Smooth muscle cell of the brain vasculature (primary cell): ENCODE measurements around the gene ATP12A.
A peak's percentile ranks its signal among the peaks of the same experiment; 100 is the strongest.

Experiments
- DNase-seq: peaks from one replicate; pipeline ENCODE4 v3.0.0-alpha.2; 2012; ENCODE audit warnings: low read depth, low spot score

The ATP12A gene

GRCh38 chr13:24663089-24663395, 17.2 kb upstream of the ATP12A start:
- no peak for DNase-seq

DNA sequence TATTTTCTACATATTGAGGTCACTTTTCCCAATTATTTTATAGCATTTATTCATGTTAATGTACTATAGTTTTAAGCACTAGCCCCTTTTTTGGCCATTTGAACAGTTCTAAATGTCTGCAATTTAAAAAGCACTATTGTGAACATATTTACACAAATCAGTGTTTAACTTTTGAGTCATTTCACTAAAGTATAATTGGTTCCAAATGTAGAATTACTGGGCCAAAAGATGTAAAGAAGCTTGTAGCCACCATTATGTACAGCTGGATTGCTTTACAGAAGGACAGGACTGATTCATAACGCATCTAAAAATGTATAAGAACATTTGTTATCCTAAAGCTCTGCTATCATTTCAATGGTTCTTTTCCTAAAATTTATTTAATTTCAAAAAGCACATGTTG, 16.6 kb upstream of the ATP12A start:
- no peak for DNase-seq

- no peak for DNase-seq
Observed at GRCh38 chr13:24664726-24665409, 15.3 kb upstream of the ATP12A start.

GRCh38 chr13:24668511-24668910, 11.7 kb upstream of the ATP12A start:
- DNase-seq = no peak

DNA sequence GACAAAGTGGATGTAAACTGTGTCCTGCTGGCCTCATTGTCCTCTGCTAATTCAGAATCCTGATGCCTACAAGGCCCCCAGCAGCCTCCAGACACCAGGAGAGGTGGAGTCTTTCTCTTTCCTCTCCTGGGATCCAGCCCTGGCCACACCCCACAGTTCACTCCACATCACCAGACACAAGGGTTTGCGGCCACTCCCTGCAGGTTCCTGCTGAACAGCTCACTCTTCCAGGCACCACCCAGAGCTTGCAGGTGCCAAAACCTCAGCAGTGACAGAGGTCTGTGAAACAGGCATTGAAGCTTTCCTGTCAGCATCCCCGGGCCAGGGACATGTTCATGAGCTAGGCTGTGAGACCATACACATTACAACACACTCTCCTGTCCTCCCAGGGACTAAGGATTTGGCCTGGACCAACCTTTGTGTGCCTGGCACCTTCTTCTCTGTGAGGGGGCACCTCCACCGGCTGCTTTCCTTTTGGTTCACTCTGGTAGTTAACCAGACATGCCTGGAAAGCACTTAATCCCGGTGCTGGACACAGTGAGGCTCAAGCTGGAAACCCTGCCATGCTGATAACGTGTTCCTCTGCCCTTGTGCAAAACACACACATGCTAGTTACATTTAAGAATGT, 11.1 kb upstream of the ATP12A start:
- DNase-seq = no peak

DNA sequence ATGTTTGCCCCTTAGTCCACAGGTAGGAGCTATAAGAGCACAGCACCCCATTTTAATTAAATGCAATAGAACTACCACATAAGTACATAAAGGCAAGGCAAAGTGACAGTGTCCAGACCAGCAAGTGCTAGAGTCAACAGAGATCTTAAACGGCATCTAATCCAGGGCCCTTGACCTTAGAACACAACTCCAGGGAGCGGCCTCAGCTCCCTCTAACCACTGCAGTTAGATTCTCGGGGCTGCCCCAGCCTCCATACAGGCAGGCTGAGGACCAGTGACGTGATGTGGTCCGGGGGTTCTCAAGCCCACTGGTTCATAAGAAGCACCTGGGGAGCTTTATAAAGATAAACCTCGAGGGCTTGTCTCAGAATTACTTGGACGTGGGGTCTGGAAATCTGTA, 10.0 kb upstream of the ATP12A start:
- DNase-seq = no peak

DNA sequence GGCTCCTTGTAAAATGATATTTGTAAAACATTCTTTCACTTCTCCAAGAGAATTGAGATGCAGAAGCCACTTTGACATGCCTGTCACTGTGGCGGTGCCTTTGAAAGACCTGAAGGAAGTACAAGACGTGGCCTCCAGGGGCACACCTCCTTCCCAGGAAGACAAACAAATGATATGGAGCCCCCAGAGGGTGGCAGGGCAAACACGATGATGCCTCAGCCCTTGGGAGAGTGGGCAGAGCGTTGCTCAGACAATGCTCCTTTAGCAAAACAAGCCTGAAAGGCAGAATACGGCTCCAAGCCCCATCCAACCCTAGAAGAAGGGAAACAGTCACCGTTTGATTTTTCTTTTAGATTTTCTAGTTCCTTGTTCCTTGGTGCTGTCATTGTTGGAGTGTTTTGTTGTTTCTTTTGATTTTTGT, 9.2 kb upstream of the ATP12A start:
- no peak for DNase-seq

GRCh38 chr13:24671386-24672113, 8.7 kb upstream of the ATP12A start:
- DNase-seq = peak; percentile 35

GRCh38 chr13:24672141-24673132, 7.8 kb upstream of the ATP12A start:
- no peak for DNase-seq

- DNase-seq = no peak
Observed at GRCh38 chr13:24675806-24676570, 4.2 kb upstream of the ATP12A start.

GRCh38 chr13:24678151-24678550, 2.1 kb upstream of the ATP12A start:
- DNase-seq = no peak

DNA sequence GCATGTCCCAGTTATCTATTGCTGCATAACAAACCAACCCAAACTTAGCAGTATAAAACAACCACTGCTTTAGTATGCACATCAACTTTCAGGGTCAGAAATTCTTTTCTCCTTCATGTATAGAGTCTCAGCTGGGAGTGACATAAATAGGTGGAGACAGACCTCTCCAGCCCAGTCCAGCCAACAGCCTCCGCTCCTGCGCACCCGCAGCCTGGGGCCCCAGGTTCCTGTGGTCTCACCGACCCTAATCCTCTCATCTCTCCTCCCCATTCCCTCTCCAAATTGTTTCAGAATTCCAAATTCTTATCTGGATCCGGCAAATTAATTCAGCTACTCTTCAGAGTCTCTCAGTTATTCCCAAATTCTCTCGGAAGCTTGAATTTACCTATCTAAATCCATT, 522 bp upstream of the ATP12A start:
- DNase-seq = no peak

- DNase-seq = no peak
Observed at GRCh38 chr13:24680921-24681604, 855 bp downstream of the ATP12A start.

DNA sequence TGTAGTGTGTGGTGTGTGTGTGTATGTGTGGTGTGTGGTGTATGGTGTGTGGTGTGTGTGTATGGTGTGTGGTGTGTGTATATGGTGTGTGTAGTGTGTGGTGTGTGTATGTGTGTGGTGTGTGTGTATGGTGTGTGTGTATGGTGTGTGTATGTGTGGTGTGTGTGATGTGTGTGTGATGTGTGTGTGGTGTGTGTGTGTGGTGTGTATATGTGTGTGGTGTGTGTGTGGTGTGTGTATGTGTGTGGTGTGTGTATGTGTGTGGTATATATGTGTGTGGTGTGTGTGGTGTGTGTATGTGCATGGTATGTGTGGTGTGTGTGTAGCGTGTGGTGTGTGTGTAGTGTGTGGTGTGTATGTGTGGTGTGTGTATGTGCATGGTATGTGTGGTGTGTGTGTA, 1.7 kb downstream of the ATP12A start:
- no peak for DNase-seq

GRCh38 chr13:24682353-24682752, 2.1 kb downstream of the ATP12A start:
- no peak for DNase-seq

GRCh38 chr13:24683351-24683750, 3.1 kb downstream of the ATP12A start:
- DNase-seq = no peak

DNA sequence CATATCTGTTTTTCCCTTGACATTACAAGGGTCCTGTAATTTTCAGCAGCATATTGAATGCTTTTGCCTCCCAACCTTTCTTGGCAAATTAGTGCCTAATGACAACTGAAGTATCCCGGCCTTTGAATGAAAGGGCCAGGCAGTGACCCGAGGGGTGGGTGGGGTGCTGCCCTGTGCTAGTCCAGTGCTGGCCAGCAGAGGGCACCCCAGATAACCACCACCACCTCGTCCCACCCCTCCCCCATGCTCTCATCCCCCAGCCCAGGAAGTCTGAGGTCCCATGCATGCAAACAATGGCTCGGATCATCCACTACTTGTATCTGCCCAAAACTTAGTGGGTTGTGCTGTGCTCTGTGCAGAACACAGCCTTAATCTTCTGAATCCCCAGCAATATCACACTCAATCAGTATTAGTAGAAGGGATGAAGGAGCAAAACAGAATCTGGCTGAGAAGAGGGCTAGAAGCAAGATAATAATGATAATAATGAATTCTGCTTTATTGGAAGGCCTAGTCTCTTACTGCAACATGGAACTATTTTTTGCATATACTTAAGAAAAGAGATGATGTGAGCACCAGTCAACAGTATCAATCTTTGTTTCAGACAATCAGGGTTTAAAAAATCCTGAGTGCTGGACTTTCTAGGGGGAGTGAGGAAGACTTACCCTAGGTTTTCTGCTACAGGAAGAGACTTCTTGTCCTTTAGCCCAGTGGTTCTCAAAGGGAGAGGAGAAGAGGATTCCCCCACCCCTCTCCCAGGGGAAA, 3.8 kb downstream of the ATP12A start:
- no peak for DNase-seq

DNA sequence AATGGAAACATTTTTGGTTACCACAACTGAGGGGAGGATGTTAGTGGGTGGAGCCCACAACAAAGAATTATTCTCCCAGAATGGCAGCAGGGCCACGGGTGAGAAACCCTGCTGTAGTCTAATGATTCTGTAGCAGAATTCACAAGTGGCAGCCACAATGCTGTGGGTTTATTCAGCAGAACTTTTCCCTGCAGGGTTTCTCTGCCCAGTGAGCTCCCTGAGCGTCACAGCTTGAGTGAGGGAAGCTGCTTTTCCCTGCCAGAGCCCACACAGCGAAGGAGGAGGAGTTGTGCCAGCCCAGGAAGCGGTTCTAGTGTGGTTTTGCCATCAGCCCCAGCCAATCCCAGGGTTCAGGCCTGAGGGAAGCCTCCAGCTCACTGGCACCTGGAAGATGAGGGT, 4.4 kb downstream of the ATP12A start:
- DNase-seq = no peak

- DNase-seq = no peak
Observed at GRCh38 chr13:24685314-24685713, 5.1 kb downstream of the ATP12A start.

GRCh38 chr13:24687611-24688010, 7.4 kb downstream of the ATP12A start:
- no peak for DNase-seq
